Measurements from ENCODE around the gene SLC13A3.

Gene SLC13A3

GRCh38 chr20:46606817-46607190, 44.5 kb downstream of the SLC13A3 start:
- DNase-seq (ENCODE audit: low read depth in 3 of 3, low spot score in 1 of 3), result no peak

GRCh38 chr20:46605978-46606816, 45.1 kb downstream of the SLC13A3 start:
- DNase-seq (ENCODE audit: low read depth in 3 of 3, low spot score in 1 of 3), result no peak

GRCh38 chr20:46605181-46605580, 46.1 kb downstream of the SLC13A3 start:
- DNase-seq (ENCODE audit: low read depth in 3 of 3, low spot score in 1 of 3), result no peak

- no peak for DNase-seq (ENCODE audit: low read depth in 3 of 3, low spot score in 1 of 3)
Measured at GRCh38 chr20:46604551-46605133, 46.6 kb downstream of the SLC13A3 start.

- no peak for DNase-seq (ENCODE audit: low read depth in 3 of 3, low spot score in 1 of 3)
Measured at GRCh38 chr20:46602429-46602828, 48.8 kb downstream of the SLC13A3 start.

- DNase-seq (ENCODE audit: low read depth in 3 of 3, low spot score in 1 of 3), result no peak
Measured at GRCh38 chr20:46601603-46602122, 49.6 kb downstream of the SLC13A3 start.

- DNase-seq (ENCODE audit: low read depth in 3 of 3, low spot score in 1 of 3), result no peak
Measured at GRCh38 chr20:46600286-46600752, 50.9 kb downstream of the SLC13A3 start.

- no peak for DNase-seq (ENCODE audit: low read depth in 3 of 3, low spot score in 1 of 3)
Measured at GRCh38 chr20:46599227-46599987, 51.9 kb downstream of the SLC13A3 start.

- no peak for DNase-seq (ENCODE audit: low read depth in 3 of 3, low spot score in 1 of 3)
Measured at GRCh38 chr20:46595933-46596332, 55.3 kb downstream of the SLC13A3 start.

GRCh38 chr20:46594725-46595124, 56.5 kb downstream of the SLC13A3 start:
- DNase-seq (ENCODE audit: low read depth in 3 of 3, low spot score in 1 of 3), result no peak

GRCh38 chr20:46592580-46593362, 58.5 kb downstream of the SLC13A3 start:
- no peak for DNase-seq (ENCODE audit: low read depth in 3 of 3, low spot score in 1 of 3)

- DNase-seq (ENCODE audit: low read depth in 3 of 3, low spot score in 1 of 3), result no peak
Measured at GRCh38 chr20:46590443-46590842, 60.8 kb downstream of the SLC13A3 start.

- DNase-seq (ENCODE audit: low read depth in 3 of 3, low spot score in 1 of 3), result no peak
Measured at GRCh38 chr20:46588532-46589511, 62.4 kb downstream of the SLC13A3 start.

- no peak for DNase-seq (ENCODE audit: low read depth in 3 of 3, low spot score in 1 of 3)
Measured at GRCh38 chr20:46587986-46588385, 63.3 kb downstream of the SLC13A3 start.

- DNase-seq (ENCODE audit: low read depth in 3 of 3, low spot score in 1 of 3), result no peak
Measured at GRCh38 chr20:46586724-46587123, 64.5 kb downstream of the SLC13A3 start.

GRCh38 chr20:46584508-46584907, 66.8 kb downstream of the SLC13A3 start:
- DNase-seq (ENCODE audit: low read depth in 3 of 3, low spot score in 1 of 3), result no peak

- no peak for DNase-seq (ENCODE audit: low read depth in 3 of 3, low spot score in 1 of 3)
Measured at GRCh38 chr20:46583411-46584214, 67.6 kb downstream of the SLC13A3 start.

GRCh38 chr20:46582648-46583047, 68.6 kb downstream of the SLC13A3 start:
- DNase-seq (ENCODE audit: low read depth in 3 of 3, low spot score in 1 of 3), result no peak

GRCh38 chr20:46581391-46581790, 69.9 kb downstream of the SLC13A3 start:
- DNase-seq (ENCODE audit: low read depth in 3 of 3, low spot score in 1 of 3), result no peak
